GM20431 (cell line): ENCODE results near the gene TSHZ1.

Experiments used
- in situ Hi-C: fragments of 300-500 bp; cut with MseI, MboI; formaldehyde crosslinking; loops from one replicate; pipeline ENCODE4 v1.15.0; 2020; ENCODE audit warnings: low sequenced_read_pairs; ENCODE audit not compliant: unreplicated experiment

The TSHZ1 gene

DNA sequence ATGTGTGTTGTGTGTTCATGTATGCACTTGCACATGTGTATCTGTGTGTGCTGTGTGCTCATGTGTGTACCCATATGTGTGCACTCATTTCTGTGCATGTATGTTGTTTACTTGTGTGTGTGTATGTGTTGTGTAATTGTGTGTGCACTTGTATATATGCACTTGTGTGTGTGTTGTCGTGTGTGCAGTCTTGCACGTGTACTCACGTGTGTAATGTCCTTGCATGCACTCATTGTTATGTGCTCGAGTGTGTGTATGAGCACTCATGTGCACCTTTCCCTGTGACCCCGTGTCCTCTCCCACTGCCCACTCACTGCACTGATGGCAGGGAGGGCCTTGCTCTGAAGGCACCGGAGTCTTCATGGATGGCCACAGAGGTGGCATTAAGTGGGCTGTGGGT lies 124.9 kb downstream of the TSHZ1 start:
- in situ Hi-C loops = no loop called here

GRCh38 chr18:75336767-75337166 lies 126.2 kb downstream of the TSHZ1 start:
- in situ Hi-C loops = no loop called here

- in situ Hi-C loops = no loop called here
Observed at GRCh38 chr18:75337348-75337747, 126.8 kb downstream of the TSHZ1 start.

- in situ Hi-C loops = no loop called here
Observed at GRCh38 chr18:75338631-75339030, 128.0 kb downstream of the TSHZ1 start.
